ENCODE data around the gene PRSS53. TPM values are rescaled to one million over a fixed set of nuclear protein-coding genes. Genes with fewer than 3 reads are reported as not detected.
"Not testable (repeated sequence)": the region's sequence is repeated elsewhere in the genome, so short reads cannot be mapped to it uniquely, and the experiment has no call there.

PRSS53 gene
- total RNA-seq, 3 donors from 2014 or later: 1.3 to 2.0 (median 1.3) TPM

DNA sequence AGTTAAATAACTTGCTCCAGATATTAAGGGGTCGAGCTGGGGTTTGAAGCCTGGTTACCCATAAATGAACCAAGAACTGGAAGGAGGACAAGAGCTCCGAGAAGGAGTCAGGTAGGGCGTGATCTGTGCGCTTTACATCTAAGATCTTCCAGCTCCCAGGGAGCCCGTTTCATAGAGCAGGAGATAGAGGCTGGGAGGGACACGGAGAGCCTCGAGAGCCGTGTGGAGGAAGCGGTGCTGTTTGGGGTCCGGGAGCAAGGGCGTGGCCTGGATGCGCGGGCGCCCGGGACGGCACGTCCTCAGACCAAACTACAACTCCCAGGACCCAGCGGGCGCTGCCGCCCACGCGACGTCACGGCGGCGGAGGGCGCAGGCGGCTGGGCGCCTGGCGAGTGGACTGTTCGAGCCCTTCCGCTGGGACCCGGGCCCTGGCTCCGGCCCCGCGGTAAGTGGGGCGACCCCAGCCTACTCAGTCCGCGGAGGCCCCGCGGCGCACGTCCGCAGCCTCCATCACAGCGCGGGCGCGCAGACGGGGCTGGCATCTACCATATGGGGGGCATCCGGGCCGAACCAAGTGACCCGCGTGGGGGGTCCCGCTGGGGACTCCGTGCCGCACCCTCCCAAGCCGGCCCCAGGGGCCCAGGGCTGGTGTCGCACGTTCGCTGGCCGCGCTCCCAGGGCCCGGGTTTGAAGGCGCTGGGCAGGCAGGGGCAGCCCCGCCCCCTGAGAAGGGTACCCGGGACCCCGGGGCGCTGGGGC is 19.5 kb upstream of the PRSS53 start, which contains the start of gene BCKDK:
TSS of gene BCKDK (plus strand) at position 352 of the 759 bp plus-strand sequence. CDS start 838 bp downstream, outside the sequence.
- peak within 1 kb of the TSS; percentile 87 to 91 for H3K27ac ChIP-seq
- H3K36me3 ChIP-seq: peaks cover 4% of the 10 kb centered on the region
- H3K4me1 ChIP-seq: no peaks in the 10 kb centered on the region
- H3K4me3 ChIP-seq: peak within 1 kb of the TSS; percentile 84 to 99 (median 99)
- no peak for DNase-seq (ENCODE audit: low spot score in 2 of 2)
- no peaks in the 10 kb centered on the region for H3K27me3 ChIP-seq
- TF ChIP-seq POLR2AphosphoS5 (IDR thresholded peaks at IDR 0.05): peak; percentile 10 to 69 (median 45)
- peak; percentile 46 for TF ChIP-seq POLR2A (IDR thresholded peaks at IDR 0.05)
- TF ChIP-seq, protein P1, sequence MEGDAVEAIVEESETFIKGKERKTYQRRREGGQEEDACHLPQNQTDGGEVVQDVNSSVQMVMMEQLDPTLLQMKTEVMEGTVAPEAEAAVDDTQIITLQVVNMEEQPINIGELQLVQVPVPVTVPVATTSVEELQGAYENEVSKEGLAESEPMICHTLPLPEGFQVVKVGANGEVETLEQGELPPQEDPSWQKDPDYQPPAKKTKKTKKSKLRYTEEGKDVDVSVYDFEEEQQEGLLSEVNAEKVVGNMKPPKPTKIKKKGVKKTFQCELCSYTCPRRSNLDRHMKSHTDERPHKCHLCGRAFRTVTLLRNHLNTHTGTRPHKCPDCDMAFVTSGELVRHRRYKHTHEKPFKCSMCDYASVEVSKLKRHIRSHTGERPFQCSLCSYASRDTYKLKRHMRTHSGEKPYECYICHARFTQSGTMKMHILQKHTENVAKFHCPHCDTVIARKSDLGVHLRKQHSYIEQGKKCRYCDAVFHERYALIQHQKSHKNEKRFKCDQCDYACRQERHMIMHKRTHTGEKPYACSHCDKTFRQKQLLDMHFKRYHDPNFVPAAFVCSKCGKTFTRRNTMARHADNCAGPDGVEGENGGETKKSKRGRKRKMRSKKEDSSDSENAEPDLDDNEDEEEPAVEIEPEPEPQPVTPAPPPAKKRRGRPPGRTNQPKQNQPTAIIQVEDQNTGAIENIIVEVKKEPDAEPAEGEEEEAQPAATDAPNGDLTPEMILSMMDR (IDR thresholded peaks at IDR 0.05): no peak
- no peaks in the 10 kb centered on the region for H3K9me3 ChIP-seq
- intact Hi-C loops (cut with DNase I; ENCODE audit: low total_unique reads): no loop called here

GRCh38 chr16:31107465-31107867 is 18.7 kb upstream of the PRSS53 start:
- peak overlapping the region in 1 of 3 donors; percentile 84 for H3K4me3 ChIP-seq
- no peaks in the 10 kb centered on the region for H3K27me3 ChIP-seq
- no peaks in the 10 kb centered on the region for H3K9me3 ChIP-seq
- TF ChIP-seq POLR2A (IDR thresholded peaks at IDR 0.05): no peak
- TF ChIP-seq, protein P1 (IDR thresholded peaks at IDR 0.05): no peak
- no peak for DNase-seq (ENCODE audit: low spot score in 2 of 2)
- no peak overlapping the region for H3K27ac ChIP-seq
- no peaks in the 10 kb centered on the region for H3K4me1 ChIP-seq
- peaks cover 4% of the 10 kb centered on the region for H3K36me3 ChIP-seq
- intact Hi-C loops (cut with DNase I; ENCODE audit: low total_unique reads): no loop called here

DNA sequence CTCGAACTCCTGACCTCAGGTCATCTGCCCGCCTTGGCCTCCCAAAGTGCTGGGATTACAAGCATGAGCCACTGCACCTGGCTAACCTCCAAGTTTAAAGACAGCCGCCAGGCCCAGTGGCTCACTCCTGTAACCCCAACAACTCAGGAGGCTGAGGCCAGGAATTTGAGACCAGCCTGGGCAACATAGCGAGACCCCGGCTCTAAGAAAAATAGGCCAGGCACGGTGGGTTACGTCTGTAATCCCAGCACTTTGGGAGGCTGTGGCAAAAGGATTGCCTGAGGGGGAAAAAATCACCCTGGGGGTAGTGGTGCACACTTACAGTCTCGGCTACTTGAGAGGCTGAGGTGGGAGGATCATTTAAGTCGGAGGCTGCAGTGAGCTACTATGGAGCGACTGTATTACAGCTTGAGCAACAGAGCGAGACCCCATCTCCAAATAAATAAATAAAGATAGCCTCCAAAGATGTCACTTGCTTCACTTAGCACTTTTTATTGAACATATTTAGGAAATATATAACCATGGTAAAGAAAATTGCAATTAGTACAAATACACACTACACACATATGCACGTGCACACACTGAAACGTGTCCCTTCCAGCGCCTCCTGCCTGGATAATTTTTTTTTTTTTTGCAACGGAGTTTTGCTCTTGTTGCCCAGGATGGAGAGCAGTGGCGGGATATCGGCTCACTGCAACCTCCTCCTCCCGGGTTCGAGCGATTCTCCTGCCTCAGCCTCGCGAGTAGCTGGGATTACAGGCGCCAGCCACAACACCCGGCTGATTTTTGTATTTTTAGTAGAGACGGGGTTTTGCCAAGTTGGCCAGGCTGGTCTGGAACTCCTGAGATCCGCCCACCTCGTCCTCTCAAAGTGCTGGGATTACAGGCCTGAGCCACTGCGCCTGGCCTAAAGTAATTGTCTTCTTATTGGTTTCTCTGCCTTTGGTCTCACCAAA is 18.0 kb upstream of the PRSS53 start:
- Histone ChIP-seq H3K4me1 (no peaks in the 10 kb centered on the region), H3K9me3 (no peaks in the 10 kb centered on the region), H3K27ac (no peak overlapping the region), H3K36me3 (no peaks in the 10 kb centered on the region), H3K4me3 (no peak overlapping the region), H3K27me3 (no peaks in the 10 kb centered on the region)
- no peak for TF ChIP-seq POLR2AphosphoS5 (IDR thresholded peaks at IDR 0.05)
- no peak for TF ChIP-seq POLR2A (IDR thresholded peaks at IDR 0.05)
- TF ChIP-seq, protein P1 (IDR thresholded peaks at IDR 0.05): no peak
- intact Hi-C loops (cut with DNase I; ENCODE audit: low total_unique reads): no loop called here
- DNase-seq (ENCODE audit: low spot score in 2 of 2): no peak

DNA sequence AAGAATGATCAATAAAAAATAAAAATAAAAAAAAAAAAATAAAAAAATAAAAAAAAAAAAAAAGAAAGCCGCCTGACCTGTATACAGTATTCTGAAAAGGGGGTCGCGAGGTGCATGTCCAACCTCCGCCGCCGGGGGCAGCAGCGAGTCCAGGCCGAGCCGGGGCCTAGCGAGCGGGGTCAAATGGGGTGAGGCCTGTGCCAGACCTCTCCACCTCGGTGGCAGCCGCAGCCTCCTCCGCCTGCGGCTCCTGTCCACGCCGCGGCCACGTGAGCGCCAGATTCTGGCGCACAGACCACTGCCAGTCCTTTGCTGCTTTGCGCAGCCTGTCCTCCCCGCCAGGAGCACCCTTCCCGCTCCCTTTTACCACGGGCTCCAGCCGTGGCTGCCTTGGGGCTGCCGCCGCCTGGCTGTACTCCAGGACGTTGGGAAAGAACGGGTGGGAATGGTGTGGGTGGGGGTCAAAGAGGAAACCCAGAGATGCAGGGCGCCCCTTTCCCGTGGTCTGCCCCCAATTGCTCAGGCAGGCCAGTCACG is 17.0 kb upstream of the PRSS53 start:
- Histone ChIP-seq H3K27me3 (no peaks in the 10 kb centered on the region), H3K9me3 (no peaks in the 10 kb centered on the region), H3K36me3 (no peaks in the 10 kb centered on the region), H3K4me1 (no peaks in the 10 kb centered on the region), H3K27ac (peak overlapping the region; percentile 52 to 63), H3K4me3 (peak overlapping the region in 2 of 3 donors; percentile 30 to 36)
- no peak for TF ChIP-seq POLR2A (IDR thresholded peaks at IDR 0.05)
- TF ChIP-seq, protein P1 (IDR thresholded peaks at IDR 0.05): peak; percentile 71 to 86 (median 77)
- TF ChIP-seq POLR2AphosphoS5 (IDR thresholded peaks at IDR 0.05): peak; percentile 13 to 63 (median 50)
- intact Hi-C loops (cut with DNase I; ENCODE audit: low total_unique reads): no loop called here
- DNase-seq (ENCODE audit: low spot score in 2 of 2): peak; percentile 87 to 90

GRCh38 chr16:31100876-31101641 is 12.3 kb upstream of the PRSS53 start:
- H3K27ac ChIP-seq; intact Hi-C loops (cut with DNase I; ENCODE audit: low total_unique reads): not testable (repeated sequence)

More at GRCh38 chr16:31100876-31101641, 12.3 kb upstream of the PRSS53 start:
- H3K27me3 ChIP-seq; H3K9me3 ChIP-seq; H3K4me3 ChIP-seq; H3K36me3 ChIP-seq; H3K4me1 ChIP-seq; DNase-seq (ENCODE audit: low spot score in 2 of 2): not testable (repeated sequence)
